ENCODE data around the gene CKAP4. TPM values are rescaled to one million over a fixed set of nuclear protein-coding genes. Genes with fewer than 3 reads are reported as not detected.

The CKAP4 gene
- total and polyA plus RNA-seq, 2 experiments from 2014 or later: 32.3 to 58.8 TPM

DNA sequence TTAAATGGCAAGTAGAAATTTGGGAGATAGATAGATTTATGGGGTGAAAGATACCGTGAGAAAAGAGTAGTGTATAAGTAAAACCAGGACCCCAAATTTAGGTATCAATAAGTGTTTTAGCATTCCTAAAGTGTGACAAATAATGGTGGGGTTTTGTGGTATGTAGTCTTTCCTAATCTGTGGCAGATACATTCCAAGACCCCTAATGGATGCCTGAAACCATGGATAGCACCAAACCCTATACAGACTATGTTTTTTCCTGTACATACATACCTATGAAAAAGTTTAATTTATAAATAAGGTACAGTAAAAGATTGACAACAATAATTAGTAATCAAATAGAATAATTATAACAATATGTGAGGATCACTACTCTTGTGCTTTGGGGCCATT lies 40.3 kb upstream of the CKAP4 start:
- no peaks in the 10 kb centered on the region for H4K20me1 ChIP-seq (replicated peaks; ENCODE audit: insufficient read depth)
- H3K4me3 Mint-ChIP-seq: no peak overlapping the region
- no peak overlapping the region for H2AFZ ChIP-seq
- TF ChIP-seq EZH2 (IDR thresholded peaks at IDR 0.05; ENCODE audit: low read depth, unreplicated experiment) (no peak), EZH2phosphoT487 (IDR thresholded peaks at IDR 0.05; ENCODE audit: unreplicated experiment) (no peak), NANOG (IDR thresholded peaks at IDR 0.05; ENCODE audit: borderline replicate concordance) (no peak), ZNF331 (CRISPR knock-in tag; IDR thresholded peaks at IDR 0.05; ENCODE audit: low read depth) (no peak), STAT1 (IDR thresholded peaks at IDR 0.05; ENCODE audit: unreplicated experiment) (no peak), ZNF114 (CRISPR knock-in tag; IDR thresholded peaks at IDR 0.05) (no peak), POLR2AphosphoS5 (IDR thresholded peaks at IDR 0.05; ENCODE audit: low read depth) (no peak), CREB1 (CRISPR knock-in tag; IDR thresholded peaks at IDR 0.05; ENCODE audit: low read depth) (no peak), JUNB (IDR thresholded peaks at IDR 0.05; ENCODE audit: unreplicated experiment) (no peak)
- TF ChIP-seq, protein P1, sequence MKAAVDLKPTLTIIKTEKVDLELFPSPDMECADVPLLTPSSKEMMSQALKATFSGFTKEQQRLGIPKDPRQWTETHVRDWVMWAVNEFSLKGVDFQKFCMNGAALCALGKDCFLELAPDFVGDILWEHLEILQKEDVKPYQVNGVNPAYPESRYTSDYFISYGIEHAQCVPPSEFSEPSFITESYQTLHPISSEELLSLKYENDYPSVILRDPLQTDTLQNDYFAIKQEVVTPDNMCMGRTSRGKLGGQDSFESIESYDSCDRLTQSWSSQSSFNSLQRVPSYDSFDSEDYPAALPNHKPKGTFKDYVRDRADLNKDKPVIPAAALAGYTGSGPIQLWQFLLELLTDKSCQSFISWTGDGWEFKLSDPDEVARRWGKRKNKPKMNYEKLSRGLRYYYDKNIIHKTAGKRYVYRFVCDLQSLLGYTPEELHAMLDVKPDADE (IDR thresholded peaks at IDR 0.05): no peak
- TF ChIP-seq, protein P2, sequence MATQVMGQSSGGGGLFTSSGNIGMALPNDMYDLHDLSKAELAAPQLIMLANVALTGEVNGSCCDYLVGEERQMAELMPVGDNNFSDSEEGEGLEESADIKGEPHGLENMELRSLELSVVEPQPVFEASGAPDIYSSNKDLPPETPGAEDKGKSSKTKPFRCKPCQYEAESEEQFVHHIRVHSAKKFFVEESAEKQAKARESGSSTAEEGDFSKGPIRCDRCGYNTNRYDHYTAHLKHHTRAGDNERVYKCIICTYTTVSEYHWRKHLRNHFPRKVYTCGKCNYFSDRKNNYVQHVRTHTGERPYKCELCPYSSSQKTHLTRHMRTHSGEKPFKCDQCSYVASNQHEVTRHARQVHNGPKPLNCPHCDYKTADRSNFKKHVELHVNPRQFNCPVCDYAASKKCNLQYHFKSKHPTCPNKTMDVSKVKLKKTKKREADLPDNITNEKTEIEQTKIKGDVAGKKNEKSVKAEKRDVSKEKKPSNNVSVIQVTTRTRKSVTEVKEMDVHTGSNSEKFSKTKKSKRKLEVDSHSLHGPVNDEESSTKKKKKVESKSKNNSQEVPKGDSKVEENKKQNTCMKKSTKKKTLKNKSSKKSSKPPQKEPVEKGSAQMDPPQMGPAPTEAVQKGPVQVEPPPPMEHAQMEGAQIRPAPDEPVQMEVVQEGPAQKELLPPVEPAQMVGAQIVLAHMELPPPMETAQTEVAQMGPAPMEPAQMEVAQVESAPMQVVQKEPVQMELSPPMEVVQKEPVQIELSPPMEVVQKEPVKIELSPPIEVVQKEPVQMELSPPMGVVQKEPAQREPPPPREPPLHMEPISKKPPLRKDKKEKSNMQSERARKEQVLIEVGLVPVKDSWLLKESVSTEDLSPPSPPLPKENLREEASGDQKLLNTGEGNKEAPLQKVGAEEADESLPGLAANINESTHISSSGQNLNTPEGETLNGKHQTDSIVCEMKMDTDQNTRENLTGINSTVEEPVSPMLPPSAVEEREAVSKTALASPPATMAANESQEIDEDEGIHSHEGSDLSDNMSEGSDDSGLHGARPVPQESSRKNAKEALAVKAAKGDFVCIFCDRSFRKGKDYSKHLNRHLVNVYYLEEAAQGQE (IDR thresholded peaks at IDR 0.05; ENCODE audit: unreplicated experiment): no peak
- TF ChIP-seq, protein P3, sequence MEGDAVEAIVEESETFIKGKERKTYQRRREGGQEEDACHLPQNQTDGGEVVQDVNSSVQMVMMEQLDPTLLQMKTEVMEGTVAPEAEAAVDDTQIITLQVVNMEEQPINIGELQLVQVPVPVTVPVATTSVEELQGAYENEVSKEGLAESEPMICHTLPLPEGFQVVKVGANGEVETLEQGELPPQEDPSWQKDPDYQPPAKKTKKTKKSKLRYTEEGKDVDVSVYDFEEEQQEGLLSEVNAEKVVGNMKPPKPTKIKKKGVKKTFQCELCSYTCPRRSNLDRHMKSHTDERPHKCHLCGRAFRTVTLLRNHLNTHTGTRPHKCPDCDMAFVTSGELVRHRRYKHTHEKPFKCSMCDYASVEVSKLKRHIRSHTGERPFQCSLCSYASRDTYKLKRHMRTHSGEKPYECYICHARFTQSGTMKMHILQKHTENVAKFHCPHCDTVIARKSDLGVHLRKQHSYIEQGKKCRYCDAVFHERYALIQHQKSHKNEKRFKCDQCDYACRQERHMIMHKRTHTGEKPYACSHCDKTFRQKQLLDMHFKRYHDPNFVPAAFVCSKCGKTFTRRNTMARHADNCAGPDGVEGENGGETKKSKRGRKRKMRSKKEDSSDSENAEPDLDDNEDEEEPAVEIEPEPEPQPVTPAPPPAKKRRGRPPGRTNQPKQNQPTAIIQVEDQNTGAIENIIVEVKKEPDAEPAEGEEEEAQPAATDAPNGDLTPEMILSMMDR (conservative IDR thresholded peaks at IDR 0.05; ENCODE audit: low read depth in 2 of 2): no peak
- TF ChIP-seq, protein P4, sequence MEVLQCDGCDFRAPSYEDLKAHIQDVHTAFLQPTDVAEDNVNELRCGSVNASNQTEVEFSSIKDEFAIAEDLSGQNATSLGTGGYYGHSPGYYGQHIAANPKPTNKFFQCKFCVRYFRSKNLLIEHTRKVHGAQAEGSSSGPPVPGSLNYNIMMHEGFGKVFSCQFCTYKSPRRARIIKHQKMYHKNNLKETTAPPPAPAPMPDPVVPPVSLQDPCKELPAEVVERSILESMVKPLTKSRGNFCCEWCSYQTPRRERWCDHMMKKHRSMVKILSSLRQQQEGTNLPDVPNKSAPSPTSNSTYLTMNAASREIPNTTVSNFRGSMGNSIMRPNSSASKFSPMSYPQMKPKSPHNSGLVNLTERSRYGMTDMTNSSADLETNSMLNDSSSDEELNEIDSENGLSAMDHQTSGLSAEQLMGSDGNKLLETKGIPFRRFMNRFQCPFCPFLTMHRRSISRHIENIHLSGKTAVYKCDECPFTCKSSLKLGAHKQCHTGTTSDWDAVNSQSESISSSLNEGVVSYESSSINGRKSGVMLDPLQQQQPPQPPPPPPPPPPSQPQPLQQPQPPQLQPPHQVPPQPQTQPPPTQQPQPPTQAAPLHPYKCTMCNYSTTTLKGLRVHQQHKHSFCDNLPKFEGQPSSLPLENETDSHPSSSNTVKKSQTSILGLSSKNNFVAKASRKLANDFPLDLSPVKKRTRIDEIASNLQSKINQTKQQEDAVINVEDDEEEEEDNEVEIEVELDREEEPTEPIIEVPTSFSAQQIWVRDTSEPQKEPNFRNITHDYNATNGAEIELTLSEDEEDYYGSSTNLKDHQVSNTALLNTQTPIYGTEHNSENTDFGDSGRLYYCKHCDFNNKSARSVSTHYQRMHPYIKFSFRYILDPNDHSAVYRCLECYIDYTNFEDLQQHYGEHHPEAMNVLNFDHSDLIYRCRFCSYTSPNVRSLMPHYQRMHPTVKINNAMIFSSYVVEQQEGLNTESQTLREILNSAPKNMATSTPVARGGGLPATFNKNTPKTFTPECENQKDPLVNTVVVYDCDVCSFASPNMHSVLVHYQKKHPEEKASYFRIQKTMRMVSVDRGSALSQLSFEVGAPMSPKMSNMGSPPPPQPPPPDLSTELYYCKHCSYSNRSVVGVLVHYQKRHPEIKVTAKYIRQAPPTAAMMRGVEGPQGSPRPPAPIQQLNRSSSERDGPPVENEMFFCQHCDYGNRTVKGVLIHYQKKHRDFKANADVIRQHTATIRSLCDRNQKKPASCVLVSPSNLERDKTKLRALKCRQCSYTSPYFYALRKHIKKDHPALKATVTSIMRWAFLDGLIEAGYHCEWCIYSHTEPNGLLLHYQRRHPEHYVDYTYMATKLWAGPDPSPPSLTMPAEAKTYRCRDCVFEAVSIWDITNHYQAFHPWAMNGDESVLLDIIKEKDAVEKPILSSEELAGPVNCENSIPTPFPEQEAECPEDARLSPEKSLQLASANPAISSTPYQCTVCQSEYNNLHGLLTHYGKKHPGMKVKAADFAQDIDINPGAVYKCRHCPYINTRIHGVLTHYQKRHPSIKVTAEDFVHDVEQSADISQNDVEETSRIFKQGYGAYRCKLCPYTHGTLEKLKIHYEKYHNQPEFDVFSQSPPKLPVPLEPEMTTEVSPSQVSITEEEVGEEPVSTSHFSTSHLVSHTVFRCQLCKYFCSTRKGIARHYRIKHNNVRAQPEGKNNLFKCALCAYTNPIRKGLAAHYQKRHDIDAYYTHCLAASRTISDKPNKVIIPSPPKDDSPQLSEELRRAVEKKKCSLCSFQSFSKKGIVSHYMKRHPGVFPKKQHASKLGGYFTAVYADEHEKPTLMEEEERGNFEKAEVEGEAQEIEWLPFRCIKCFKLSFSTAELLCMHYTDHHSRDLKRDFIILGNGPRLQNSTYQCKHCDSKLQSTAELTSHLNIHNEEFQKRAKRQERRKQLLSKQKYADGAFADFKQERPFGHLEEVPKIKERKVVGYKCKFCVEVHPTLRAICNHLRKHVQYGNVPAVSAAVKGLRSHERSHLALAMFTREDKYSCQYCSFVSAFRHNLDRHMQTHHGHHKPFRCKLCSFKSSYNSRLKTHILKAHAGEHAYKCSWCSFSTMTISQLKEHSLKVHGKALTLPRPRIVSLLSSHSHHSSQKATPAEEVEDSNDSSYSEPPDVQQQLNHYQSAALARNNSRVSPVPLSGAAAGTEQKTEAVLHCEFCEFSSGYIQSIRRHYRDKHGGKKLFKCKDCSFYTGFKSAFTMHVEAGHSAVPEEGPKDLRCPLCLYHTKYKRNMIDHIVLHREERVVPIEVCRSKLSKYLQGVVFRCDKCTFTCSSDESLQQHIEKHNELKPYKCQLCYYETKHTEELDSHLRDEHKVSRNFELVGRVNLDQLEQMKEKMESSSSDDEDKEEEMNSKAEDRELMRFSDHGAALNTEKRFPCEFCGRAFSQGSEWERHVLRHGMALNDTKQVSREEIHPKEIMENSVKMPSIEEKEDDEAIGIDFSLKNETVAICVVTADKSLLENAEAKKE (CRISPR knock-in tag; IDR thresholded peaks at IDR 0.05): no peak
- ATAC-seq (no peak), DNase-seq (ENCODE audit: low spot score) (no peak)
- H3K27me3 ChIP-seq (ENCODE audit: insufficient read depth): no peaks in the 10 kb centered on the region
- no peak overlapping the region for H3K27ac ChIP-seq (ENCODE audit: low read depth)
- H3K27me3 Mint-ChIP-seq (ENCODE audit: insufficient read depth, low read depth, poor library complexity): no peaks in the 10 kb centered on the region
- H3K27ac Mint-ChIP-seq: no peak overlapping the region
- H3K36me3 ChIP-seq (ENCODE audit: insufficient read depth): no peaks in the 10 kb centered on the region
- H3K4me2 ChIP-seq: no peak overlapping the region
- H3K79me2 ChIP-seq (replicated peaks; ENCODE audit: insufficient read depth): no peaks in the 10 kb centered on the region
- H3K9me3 Mint-ChIP-seq: no peaks in the 10 kb centered on the region
- no peaks in the 10 kb centered on the region for H3K4me1 ChIP-seq (ENCODE audit: insufficient read depth)
- no peaks in the 10 kb centered on the region for H3K36me3 Mint-ChIP-seq (ENCODE audit: low read depth)
- H3K9me2 ChIP-seq (ENCODE audit: insufficient read depth): no peaks in the 10 kb centered on the region
- H3K4me3 ChIP-seq: no peak overlapping the region
- no peaks in the 10 kb centered on the region for H3F3A ChIP-seq (replicated peaks; ENCODE audit: low read depth)
- no peaks in the 10 kb centered on the region for H3K4me1 Mint-ChIP-seq
